GM23338 (cell line): ENCODE data around the gene FRY. TPM values are rescaled to one million over a fixed set of nuclear protein-coding genes. Genes with fewer than 3 reads are reported as not detected.
A peak's percentile ranks its signal among the peaks of the same experiment; 100 is the strongest.

Experiments
- ATAC-seq: fragments of 200-7000 bp; cut with Tn5 transposase; 3 replicates; pipeline ENCODE4 v1.9.1; 2020
- DNase-seq: peaks from one replicate; pipeline ENCODE4 v3.0.0-alpha.2; 2015; ENCODE audit warnings: low spot score
- H2AFZ ChIP-seq: fragments of 200-600 bp; sonication (generic); 2 replicates; pipeline ENCODE4 v1.8.0; 2016; ENCODE audit warnings: antibody characterized with exemption, mild to moderate bottlenecking, moderate library complexity
- H3F3A ChIP-seq: fragments of 200-600 bp; sonication (generic); replicated peaks from 2 replicates; pipeline ENCODE4 v1.8.0; 2017; ENCODE audit warnings: antibody characterized with exemption, mixed run types, low read depth
- H3K27ac ChIP-seq: fragments of 200-600 bp; sonication (generic); 2 replicates; pipeline ENCODE4 v1.6.1; 2016; ENCODE audit warnings: low read depth
- H3K27me3 ChIP-seq: fragments of 200-600 bp; sonication (generic); 2 replicates; pipeline ENCODE4 v1.8.0; 2016; ENCODE audit warnings: mild to moderate bottlenecking, mixed run types, moderate library complexity; ENCODE audit not compliant: insufficient read depth
- H3K36me3 ChIP-seq: fragments of 200-600 bp; sonication (generic); 2 replicates; pipeline ENCODE4 v1.8.0; 2016; ENCODE audit warnings: mild to moderate bottlenecking; ENCODE audit not compliant: insufficient read depth
- H3K4me1 ChIP-seq: fragments of 200-600 bp; sonication (generic); 2 replicates; pipeline ENCODE4 v1.8.0; 2016; ENCODE audit warnings: mild to moderate bottlenecking, moderate library complexity; ENCODE audit not compliant: insufficient read depth
- H3K4me2 ChIP-seq: fragments of 200-600 bp; sonication (generic); 2 replicates; pipeline ENCODE4 v1.7.1; 2017; ENCODE audit warnings: mixed run types
- H3K4me3 ChIP-seq: fragments of 200-600 bp; sonication (generic); 2 replicates; pipeline ENCODE4 v1.6.1; 2016; ENCODE audit warnings: mixed run types
- H3K79me2 ChIP-seq: fragments of 200-600 bp; sonication (generic); replicated peaks from 2 replicates; pipeline ENCODE4 v1.8.0; 2017; ENCODE audit warnings: mild to moderate bottlenecking; ENCODE audit not compliant: insufficient read depth
- H3K9me2 ChIP-seq: fragments of 200-600 bp; sonication (generic); 2 replicates; pipeline ENCODE4 v1.8.0; 2017; ENCODE audit not compliant: insufficient read depth
- H4K20me1 ChIP-seq: fragments of 200-600 bp; sonication (generic); replicated peaks from 2 replicates; pipeline ENCODE4 v1.8.0; 2017; ENCODE audit warnings: mild to moderate bottlenecking; ENCODE audit not compliant: insufficient read depth
- H3K27ac Mint-ChIP-seq: 2 replicates; pipeline ENCODE4 v1.8.0; 2020; ENCODE audit warnings: inconsistent platforms, mild to moderate bottlenecking, moderate library complexity, mixed read lengths
- H3K27me3 Mint-ChIP-seq: 3 replicates; pipeline ENCODE4 v1.8.0; 2022; ENCODE audit warnings: low read depth, mild to moderate bottlenecking, moderate library complexity, mixed read lengths, inconsistent platforms; ENCODE audit not compliant: insufficient read depth, poor library complexity
- H3K36me3 Mint-ChIP-seq: 3 replicates; pipeline ENCODE4 v1.8.0; 2021; ENCODE audit warnings: low read depth, mild to moderate bottlenecking, inconsistent platforms, moderate library complexity, mixed read lengths
- H3K4me1 Mint-ChIP-seq: 3 replicates; pipeline ENCODE4 v1.8.0; 2020; ENCODE audit warnings: mild to moderate bottlenecking, inconsistent platforms, mixed read lengths
- H3K4me3 Mint-ChIP-seq: 3 replicates; pipeline ENCODE4 v1.8.0; 2021; ENCODE audit warnings: moderate library complexity, mild to moderate bottlenecking, inconsistent platforms, mixed read lengths
- H3K9me3 Mint-ChIP-seq: 3 replicates; pipeline ENCODE4 v1.8.0; 2020; ENCODE audit warnings: moderate library complexity, mild to moderate bottlenecking, inconsistent platforms, mixed read lengths
- CREB1 ChIP-seq: fragments of 250-450 bp; sonication (Bioruptor Pico); IDR thresholded peaks from 2 replicates; pipeline ENCODE4 v1.5.0; 2020; ENCODE audit warnings: low read depth, mild to moderate bottlenecking, moderate library complexity
- ETS1 ChIP-seq: IDR thresholded peaks from 2 replicates; pipeline ENCODE4 v1.6.1; 2016; ENCODE audit warnings: antibody characterized with exemption
- EZH2 ChIP-seq: fragments of 200-600 bp; sonication (generic); IDR thresholded peaks from one replicate; pipeline ENCODE4 v1.8.0; 2017; ENCODE audit warnings: antibody characterized with exemption, mild to moderate bottlenecking, low read depth; ENCODE audit not compliant: unreplicated experiment
- EZH2phosphoT487 ChIP-seq: fragments of 200-600 bp; sonication (generic); IDR thresholded peaks from one replicate; pipeline ENCODE4 v1.8.1; 2018; ENCODE audit warnings: antibody characterized with exemption; ENCODE audit not compliant: unreplicated experiment
- JUNB ChIP-seq: IDR thresholded peaks from one replicate; pipeline ENCODE4 v1.6.1; 2016; ENCODE audit warnings: antibody characterized with exemption; ENCODE audit not compliant: unreplicated experiment
- NANOG ChIP-seq: IDR thresholded peaks from 2 replicates; pipeline ENCODE4 v1.6.1; 2016; ENCODE audit warnings: antibody characterized with exemption, borderline replicate concordance
- STAT1 ChIP-seq: IDR thresholded peaks from one replicate; pipeline ENCODE4 v1.6.1; 2016; ENCODE audit warnings: antibody characterized with exemption; ENCODE audit not compliant: unreplicated experiment
- ZNF114 ChIP-seq: fragments of 250-450 bp; sonication (Bioruptor Pico); IDR thresholded peaks from 2 replicates; pipeline ENCODE4 v1.5.0; 2020; ENCODE audit warnings: mild to moderate bottlenecking, moderate library complexity
- ZNF331 ChIP-seq: fragments of 250-450 bp; sonication (Bioruptor Pico); IDR thresholded peaks from 2 replicates; pipeline ENCODE4 v1.5.0; 2020; ENCODE audit warnings: low read depth, mild to moderate bottlenecking, moderate library complexity
- polyA plus RNA-seq: library from polyadenylated mRNA; unstranded; fragments of >200 nt; fragmentation: Nextera tagmentation; extraction: Ambion mirVana; gene quantifications from 2 replicates; pipeline ENCODE4 v1.2.1, GENCODE V29; 2016
- total RNA-seq: library from RNA; depleted of rRNA; stranded (reverse); fragments of >200 nt; shearing (Covaris generic); gene quantifications from 2 replicates; pipeline ENCODE4 v1.2.3, GENCODE V29; 2014
- TF ChIP-seq, protein P1 (sequence below): fragments of 250-450 bp; sonication (Bioruptor Pico); IDR thresholded peaks from 2 replicates; pipeline ENCODE4 v1.5.0; 2020; ENCODE audit warnings: mild to moderate bottlenecking, moderate library complexity

FRY gene
- total and polyA plus RNA-seq, 2 experiments from 2014 or later = 2.4 to 10.1 TPM

- TF ChIP-seq, protein P1, sequence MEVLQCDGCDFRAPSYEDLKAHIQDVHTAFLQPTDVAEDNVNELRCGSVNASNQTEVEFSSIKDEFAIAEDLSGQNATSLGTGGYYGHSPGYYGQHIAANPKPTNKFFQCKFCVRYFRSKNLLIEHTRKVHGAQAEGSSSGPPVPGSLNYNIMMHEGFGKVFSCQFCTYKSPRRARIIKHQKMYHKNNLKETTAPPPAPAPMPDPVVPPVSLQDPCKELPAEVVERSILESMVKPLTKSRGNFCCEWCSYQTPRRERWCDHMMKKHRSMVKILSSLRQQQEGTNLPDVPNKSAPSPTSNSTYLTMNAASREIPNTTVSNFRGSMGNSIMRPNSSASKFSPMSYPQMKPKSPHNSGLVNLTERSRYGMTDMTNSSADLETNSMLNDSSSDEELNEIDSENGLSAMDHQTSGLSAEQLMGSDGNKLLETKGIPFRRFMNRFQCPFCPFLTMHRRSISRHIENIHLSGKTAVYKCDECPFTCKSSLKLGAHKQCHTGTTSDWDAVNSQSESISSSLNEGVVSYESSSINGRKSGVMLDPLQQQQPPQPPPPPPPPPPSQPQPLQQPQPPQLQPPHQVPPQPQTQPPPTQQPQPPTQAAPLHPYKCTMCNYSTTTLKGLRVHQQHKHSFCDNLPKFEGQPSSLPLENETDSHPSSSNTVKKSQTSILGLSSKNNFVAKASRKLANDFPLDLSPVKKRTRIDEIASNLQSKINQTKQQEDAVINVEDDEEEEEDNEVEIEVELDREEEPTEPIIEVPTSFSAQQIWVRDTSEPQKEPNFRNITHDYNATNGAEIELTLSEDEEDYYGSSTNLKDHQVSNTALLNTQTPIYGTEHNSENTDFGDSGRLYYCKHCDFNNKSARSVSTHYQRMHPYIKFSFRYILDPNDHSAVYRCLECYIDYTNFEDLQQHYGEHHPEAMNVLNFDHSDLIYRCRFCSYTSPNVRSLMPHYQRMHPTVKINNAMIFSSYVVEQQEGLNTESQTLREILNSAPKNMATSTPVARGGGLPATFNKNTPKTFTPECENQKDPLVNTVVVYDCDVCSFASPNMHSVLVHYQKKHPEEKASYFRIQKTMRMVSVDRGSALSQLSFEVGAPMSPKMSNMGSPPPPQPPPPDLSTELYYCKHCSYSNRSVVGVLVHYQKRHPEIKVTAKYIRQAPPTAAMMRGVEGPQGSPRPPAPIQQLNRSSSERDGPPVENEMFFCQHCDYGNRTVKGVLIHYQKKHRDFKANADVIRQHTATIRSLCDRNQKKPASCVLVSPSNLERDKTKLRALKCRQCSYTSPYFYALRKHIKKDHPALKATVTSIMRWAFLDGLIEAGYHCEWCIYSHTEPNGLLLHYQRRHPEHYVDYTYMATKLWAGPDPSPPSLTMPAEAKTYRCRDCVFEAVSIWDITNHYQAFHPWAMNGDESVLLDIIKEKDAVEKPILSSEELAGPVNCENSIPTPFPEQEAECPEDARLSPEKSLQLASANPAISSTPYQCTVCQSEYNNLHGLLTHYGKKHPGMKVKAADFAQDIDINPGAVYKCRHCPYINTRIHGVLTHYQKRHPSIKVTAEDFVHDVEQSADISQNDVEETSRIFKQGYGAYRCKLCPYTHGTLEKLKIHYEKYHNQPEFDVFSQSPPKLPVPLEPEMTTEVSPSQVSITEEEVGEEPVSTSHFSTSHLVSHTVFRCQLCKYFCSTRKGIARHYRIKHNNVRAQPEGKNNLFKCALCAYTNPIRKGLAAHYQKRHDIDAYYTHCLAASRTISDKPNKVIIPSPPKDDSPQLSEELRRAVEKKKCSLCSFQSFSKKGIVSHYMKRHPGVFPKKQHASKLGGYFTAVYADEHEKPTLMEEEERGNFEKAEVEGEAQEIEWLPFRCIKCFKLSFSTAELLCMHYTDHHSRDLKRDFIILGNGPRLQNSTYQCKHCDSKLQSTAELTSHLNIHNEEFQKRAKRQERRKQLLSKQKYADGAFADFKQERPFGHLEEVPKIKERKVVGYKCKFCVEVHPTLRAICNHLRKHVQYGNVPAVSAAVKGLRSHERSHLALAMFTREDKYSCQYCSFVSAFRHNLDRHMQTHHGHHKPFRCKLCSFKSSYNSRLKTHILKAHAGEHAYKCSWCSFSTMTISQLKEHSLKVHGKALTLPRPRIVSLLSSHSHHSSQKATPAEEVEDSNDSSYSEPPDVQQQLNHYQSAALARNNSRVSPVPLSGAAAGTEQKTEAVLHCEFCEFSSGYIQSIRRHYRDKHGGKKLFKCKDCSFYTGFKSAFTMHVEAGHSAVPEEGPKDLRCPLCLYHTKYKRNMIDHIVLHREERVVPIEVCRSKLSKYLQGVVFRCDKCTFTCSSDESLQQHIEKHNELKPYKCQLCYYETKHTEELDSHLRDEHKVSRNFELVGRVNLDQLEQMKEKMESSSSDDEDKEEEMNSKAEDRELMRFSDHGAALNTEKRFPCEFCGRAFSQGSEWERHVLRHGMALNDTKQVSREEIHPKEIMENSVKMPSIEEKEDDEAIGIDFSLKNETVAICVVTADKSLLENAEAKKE (CRISPR knock-in tag) = no peak
- TF ChIP-seq CREB1 (CRISPR knock-in tag) (no peak), ZNF331 (CRISPR knock-in tag) (no peak), JUNB (no peak), NANOG (no peak), EZH2phosphoT487 (no peak), EZH2 (no peak), ETS1 (no peak), ZNF114 (CRISPR knock-in tag) (no peak)
Measured at GRCh38 chr13:32035716-32036115, 4.1 kb downstream of the FRY start (continued).

GRCh38 chr13:32036126-32036695 is 4.6 kb downstream of the FRY start:
- no peak overlapping the region for H3K27ac ChIP-seq
- no peak overlapping the region for H2AFZ ChIP-seq
- ATAC-seq (no peak), DNase-seq (no peak)
- no peaks in the 10 kb centered on the region for H3K9me2 ChIP-seq
- H3K36me3 ChIP-seq = no peaks in the 10 kb centered on the region
- no peak overlapping the region for H3K4me3 Mint-ChIP-seq
- no peaks in the 10 kb centered on the region for H3F3A ChIP-seq
- no peaks in the 10 kb centered on the region for H4K20me1 ChIP-seq
- H3K36me3 Mint-ChIP-seq = no peaks in the 10 kb centered on the region
- 0 out of 2 replicates have a peak overlapping the region, but pooled peaks have one; percentile 19 for H3K4me2 ChIP-seq
- no peak overlapping the region for H3K4me3 ChIP-seq
- no peak overlapping the region for H3K27ac Mint-ChIP-seq
- H3K79me2 ChIP-seq = no peaks in the 10 kb centered on the region
- H3K27me3 Mint-ChIP-seq = no peaks in the 10 kb centered on the region
- peaks cover 16% of the 10 kb centered on the region for H3K4me1 ChIP-seq
- H3K27me3 ChIP-seq = no peaks in the 10 kb centered on the region
- peaks cover 31% of the 10 kb centered on the region for H3K4me1 Mint-ChIP-seq
- H3K9me3 Mint-ChIP-seq = no peaks in the 10 kb centered on the region
- TF ChIP-seq ETS1 = no peak
- no peak for TF ChIP-seq ZNF331 (CRISPR knock-in tag)
- TF ChIP-seq STAT1 = no peak
- TF ChIP-seq EZH2phosphoT487 = no peak
- TF ChIP-seq CREB1 (CRISPR knock-in tag) = no peak
- TF ChIP-seq ZNF114 (CRISPR knock-in tag) = no peak
